Stomach (tissue), 9 donors: ENCODE measurements around the gene HSPH1. TPM values are rescaled to one million over a fixed set of nuclear protein-coding genes. Genes with fewer than 3 reads are reported as not detected.
"Not testable (repeated sequence)": the region's sequence is repeated elsewhere in the genome, so short reads cannot be mapped to it uniquely, and the experiment has no call there.

ENCODE experiments used
- DNase-seq, 2 donors: peaks; one replicate each; pipeline versions ENCODE4 v3.0.0 to v3.0.0-alpha.2; 2013 to 2019
- H3K27ac ChIP-seq, 5 donors: fragments of 200-600 bp in 4 of 5; sonication (generic) in 4 of 5; one replicate each; pipeline ENCODE4 v1.5.1; 2013 to 2019; ENCODE audit warnings: mild to moderate bottlenecking in 1 of 5, moderate library complexity in 1 of 5
- H3K27me3 ChIP-seq, 3 donors: fragments of 200-600 bp; sonication (generic); one replicate each; pipeline ENCODE4 v1.5.1; 2017 to 2019; ENCODE audit warnings: mixed run types in 1 of 3
- H3K36me3 ChIP-seq, 4 donors: fragments of 200-600 bp; sonication (generic); 1 replicate in 3 of 4; 2 replicates in 1 of 4; pipeline ENCODE4 v1.5.1; 2016 to 2019
- H3K4me1 ChIP-seq, 4 donors: fragments of 200-600 bp; sonication (generic); one replicate each; pipeline ENCODE4 v1.5.1; 2016 to 2019
- H3K4me3 ChIP-seq, 4 donors: fragments of 200-600 bp; sonication (generic) in 3 of 4; one replicate each; pipeline ENCODE4 v1.5.1; 2016 to 2019; ENCODE audit warnings: mild to moderate bottlenecking in 1 of 4
- H3K9me3 ChIP-seq, 4 donors: fragments of 200-600 bp; sonication (generic); one replicate each; pipeline ENCODE4 v1.5.1; 2016 to 2019
- CTCF ChIP-seq, 7 experiments: fragments of 450-650 bp in 4 of 7; fragments of 200-600 bp in 3 of 7; sonication (generic) in 3 of 7; IDR thresholded peaks; one replicate each; pipeline ENCODE4 v1.5.1; 2016 to 2019; ENCODE audit warnings: antibody characterized with exemption in 7 of 7, control low read depth in 2 of 7, mild to moderate bottlenecking in 1 of 7
- EP300 ChIP-seq: sonication (generic); formaldehyde crosslinking; IDR thresholded peaks from one replicate; pipeline ENCODE4 v1.6.1; 2017; ENCODE audit warnings: antibody characterized with exemption
- POLR2A ChIP-seq, 4 donors: fragments of 450-650 bp; IDR thresholded peaks; one replicate each; pipeline ENCODE4 v1.6.1; 2016; ENCODE audit warnings: antibody characterized with exemption in 4 of 4, control low read depth in 2 of 4, mild to moderate bottlenecking in 1 of 4, moderate library complexity in 1 of 4
- POLR2AphosphoS5 ChIP-seq, 3 donors: sonication (generic); formaldehyde crosslinking; IDR thresholded peaks; one replicate each; pipeline ENCODE4 v1.6.1; 2016; ENCODE audit warnings: antibody characterized with exemption in 3 of 3
- WGBS, 5 donors: extraction: QIAGEN DNeasy Blood & Tissue Kit in 3 of 5; methylation state at CpG; one replicate each; pipeline versions ENCODE4 v1.1.5 to v1.1.7; 2013 to 2018; 5-methylcytosine and 5-hydroxymethylcytosine counted together
- intact Hi-C: fragments of 100-400 bp; cut with DNase I; formaldehyde crosslinking; loops from one replicate; pipeline ENCODE4 v1.15.1; 2023; ENCODE audit warnings: low total_unique reads
- polyA plus RNA-seq, 3 donors: library from polyadenylated mRNA; stranded (reverse); fragments of 200-250 nt; gene quantifications; one replicate each; pipeline ENCODE4 v1.2.3, GENCODE V29; 2013
- total RNA-seq, 5 donors: library from RNA; depleted of rRNA; stranded (reverse); fragments of >200 nt; gene quantifications; one replicate each; pipeline versions ENCODE4 v1.1.0 to v1.2.3, GENCODE V29; 2014 to 2016
- donor health status: healthy with polysubstance abuse.
- donor health status: Bipolar disorder and iron deficiency.
- donor health status: healthy.

The HSPH1 gene
- total and polyA plus RNA-seq, 8 donors = 18.6 to 49.4 (median 29.5) TPM

GRCh38 chr13:31101472-31102170 is 60.1 kb downstream of the HSPH1 start:
- Histone ChIP-seq H3K9me3 (no peaks in the 10 kb centered on the region), H3K27ac (no peak overlapping the region), H3K4me3 (no peak overlapping the region), H3K4me1 (no peaks in the 10 kb centered on the region), H3K36me3 (no peaks in the 10 kb centered on the region), H3K27me3 (peaks cover 0 to 34% (median 7%) of the 10 kb centered on the region in 3 donors)
- TF ChIP-seq POLR2A (IDR thresholded peaks at IDR 0.05) = no peak
- TF ChIP-seq EP300 = no peak
- no peak for TF ChIP-seq CTCF (IDR thresholded peaks at IDR 0.05)
- WGBS, 5 donors = 44 to 66% (median 56%) methylated on average over 7 of the region's 7 CpGs
- no peak for DNase-seq
- intact Hi-C loops = no loop called here

GRCh38 chr13:31100721-31101120 is 61.0 kb downstream of the HSPH1 start:
- H3K4me1 ChIP-seq = no peaks in the 10 kb centered on the region
- H3K27me3 ChIP-seq = peaks cover 0 to 37% (median 7%) of the 10 kb centered on the region in 3 donors
- H3K9me3 ChIP-seq = no peaks in the 10 kb centered on the region
- no peaks in the 10 kb centered on the region for H3K36me3 ChIP-seq
- H3K4me3 ChIP-seq = no peak overlapping the region
- H3K27ac ChIP-seq = no peak overlapping the region
- no peak for DNase-seq
- intact Hi-C loops = no loop called here
- TF ChIP-seq POLR2A (IDR thresholded peaks at IDR 0.05) (no peak), POLR2AphosphoS5 (IDR thresholded peaks at IDR 0.05) (no peak), EP300 (no peak), CTCF (IDR thresholded peaks at IDR 0.05) (no peak)
- 58 to 65% (median 61%) methylated on average over 7 of the region's 7 CpGs for WGBS, 5 donors

GRCh38 chr13:31097911-31098434 is 63.7 kb downstream of the HSPH1 start:
- 38 to 54% (median 45%) methylated on average over 3 of the region's 3 CpGs for WGBS, 5 donors
- intact Hi-C loops, H3K9me3 ChIP-seq, DNase-seq, H3K4me1 ChIP-seq, H3K4me3 ChIP-seq, H3K27ac ChIP-seq, H3K36me3 ChIP-seq: not testable (repeated sequence)
- peaks cover 0 to 37% (median 7%) of the 10 kb centered on the region in 3 donors for H3K27me3 ChIP-seq

- H3K4me3 ChIP-seq = no peak overlapping the region
- WGBS, 5 donors = 40 to 60% (median 55%) methylated on average over 8 to 10 of the region's 10 CpGs
- H3K27me3 ChIP-seq = peaks cover 0 to 37% (median 6%) of the 10 kb centered on the region in 3 donors
- H3K27ac ChIP-seq = no peak overlapping the region
- H3K36me3 ChIP-seq = no peaks in the 10 kb centered on the region
- no peaks in the 10 kb centered on the region for H3K4me1 ChIP-seq
- peak in 1 of 2 donors; percentile 33 for DNase-seq
- intact Hi-C loops = no loop called here
- TF ChIP-seq POLR2AphosphoS5 (IDR thresholded peaks at IDR 0.05) (no peak), CTCF (IDR thresholded peaks at IDR 0.05) (no peak), EP300 (no peak), POLR2A (IDR thresholded peaks at IDR 0.05) (no peak)
- no peaks in the 10 kb centered on the region for H3K9me3 ChIP-seq
These were observed 64.9 kb downstream of the HSPH1 start for GRCh38 chr13:31096654-31097302.
